ENCODE data around the gene ZBTB9.

ZBTB9 gene

DNA sequence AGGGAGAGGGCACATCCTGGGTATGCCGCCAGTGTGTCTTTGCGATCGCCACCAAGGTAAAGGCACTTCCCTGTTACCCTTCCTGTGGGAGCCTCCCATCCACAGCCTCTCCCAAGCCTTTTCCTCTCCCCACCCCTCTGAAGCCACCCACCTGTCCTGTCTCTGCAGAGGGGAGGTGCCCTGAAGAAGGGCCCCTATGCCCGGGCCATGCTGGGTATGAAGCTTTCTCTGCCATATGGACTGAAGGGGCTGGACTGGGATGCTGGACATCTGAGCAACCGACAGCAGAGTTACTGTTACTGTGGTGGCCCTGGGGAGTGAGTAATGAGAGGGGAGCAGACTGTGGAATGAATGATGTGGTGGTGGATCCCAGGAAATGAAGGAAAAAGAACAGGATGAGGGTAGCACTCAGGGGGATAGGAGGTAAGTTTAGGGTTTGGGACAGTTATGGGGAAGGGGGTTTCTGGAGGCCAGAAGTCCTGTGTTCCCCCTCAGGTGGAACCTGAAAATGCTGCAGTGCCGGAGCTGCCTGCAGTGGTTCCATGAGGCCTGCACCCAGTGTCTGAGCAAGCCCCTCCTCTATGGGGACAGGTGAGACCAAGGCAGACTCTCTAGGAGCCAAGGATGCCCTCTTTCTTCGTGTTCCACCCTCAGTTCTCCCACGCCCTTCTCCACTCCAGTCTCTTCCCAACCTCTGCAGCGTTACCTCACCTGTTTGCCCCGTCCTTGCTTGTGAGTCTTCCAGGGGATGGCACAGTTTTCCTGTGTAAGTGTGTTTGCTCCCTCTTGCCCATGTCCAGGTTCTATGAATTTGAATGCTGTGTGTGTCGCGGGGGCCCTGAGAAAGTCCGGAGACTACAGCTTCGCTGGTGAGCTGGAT lies 40.9 kb upstream of the ZBTB9 start:
- no peak overlapping the region for H3K4me2 ChIP-seq (ENCODE audit: low read depth, low read length, poor library complexity, severe bottlenecking)
- no peaks in the 10 kb centered on the region for H3K27me3 ChIP-seq (ENCODE audit: insufficient read depth, low read length, poor library complexity, severe bottlenecking)
- no peak overlapping the region for H3K4me3 ChIP-seq (ENCODE audit: low read length, poor library complexity, severe bottlenecking)
- H4K20me1 ChIP-seq (ENCODE audit: insufficient read depth, low read length, poor library complexity, severe bottlenecking) = peaks cover 45% of the 10 kb centered on the region
- no peaks in the 10 kb centered on the region for H3K9me3 ChIP-seq (ENCODE audit: insufficient read depth, low read depth, low read length)
- H3K9me2 ChIP-seq (replicated peaks; ENCODE audit: low read depth, low read length) = no peaks in the 10 kb centered on the region
- peaks cover 4% of the 10 kb centered on the region; the same call in 1 of the 2 replicates for H3K36me3 ChIP-seq (ENCODE audit: insufficient read depth, low read length)
- no peak overlapping the region for H3K9ac ChIP-seq (ENCODE audit: low read depth, low read length, poor library complexity, severe bottlenecking)
- TF ChIP-seq EZH2phosphoT487 (IDR thresholded peaks at IDR 0.05; ENCODE audit: borderline replicate concordance) (no peak), CTCF (conservative IDR thresholded peaks at IDR 0.05; ENCODE audit: low read length) (no peak)
- no peak overlapping the region for H2AFZ ChIP-seq (ENCODE audit: low read length)
- H3K79me2 ChIP-seq (ENCODE audit: insufficient read depth, low read length) = peaks cover 57% of the 10 kb centered on the region
- H3K4me1 ChIP-seq (ENCODE audit: insufficient read depth, low read length, poor library complexity, severe bottlenecking) = peaks cover 44% of the 10 kb centered on the region
- peaks cover 9% of the 10 kb centered on the region for H3F3A ChIP-seq (ENCODE audit: low read depth)

- no peaks in the 10 kb centered on the region for H3K9me3 ChIP-seq (ENCODE audit: insufficient read depth, low read depth, low read length)
- no peak overlapping the region for H3K4me3 ChIP-seq (ENCODE audit: low read length, poor library complexity, severe bottlenecking)
- no peak overlapping the region for H2AFZ ChIP-seq (ENCODE audit: low read length)
- H3K9me2 ChIP-seq (replicated peaks; ENCODE audit: low read depth, low read length) = no peaks in the 10 kb centered on the region
- no peaks in the 10 kb centered on the region for H3K27me3 ChIP-seq (ENCODE audit: insufficient read depth, low read length, poor library complexity, severe bottlenecking)
- peaks cover 66% of the 10 kb centered on the region for H3K79me2 ChIP-seq (ENCODE audit: insufficient read depth, low read length)
- H3F3A ChIP-seq (ENCODE audit: low read depth) = peaks cover 1% of the 10 kb centered on the region; the same call in 1 of the 2 replicates
- peaks cover 52% of the 10 kb centered on the region for H3K4me1 ChIP-seq (ENCODE audit: insufficient read depth, low read length, poor library complexity, severe bottlenecking)
- H3K9ac ChIP-seq (ENCODE audit: low read depth, low read length, poor library complexity, severe bottlenecking) = no peak overlapping the region
- H3K36me3 ChIP-seq (ENCODE audit: insufficient read depth, low read length) = no peaks in the 10 kb centered on the region; the same call in 1 of the 2 replicates
- TF ChIP-seq CTCF (conservative IDR thresholded peaks at IDR 0.05; ENCODE audit: low read length) (peak; percentile 66), EZH2phosphoT487 (IDR thresholded peaks at IDR 0.05; ENCODE audit: borderline replicate concordance) (no peak)
- peak overlapping the region; percentile 87 for H3K4me2 ChIP-seq (ENCODE audit: low read depth, low read length, poor library complexity, severe bottlenecking)
- peaks cover 45% of the 10 kb centered on the region for H4K20me1 ChIP-seq (ENCODE audit: insufficient read depth, low read length, poor library complexity, severe bottlenecking)
Observed at GRCh38 chr6:33414592-33415271, 39.6 kb upstream of the ZBTB9 start.

DNA sequence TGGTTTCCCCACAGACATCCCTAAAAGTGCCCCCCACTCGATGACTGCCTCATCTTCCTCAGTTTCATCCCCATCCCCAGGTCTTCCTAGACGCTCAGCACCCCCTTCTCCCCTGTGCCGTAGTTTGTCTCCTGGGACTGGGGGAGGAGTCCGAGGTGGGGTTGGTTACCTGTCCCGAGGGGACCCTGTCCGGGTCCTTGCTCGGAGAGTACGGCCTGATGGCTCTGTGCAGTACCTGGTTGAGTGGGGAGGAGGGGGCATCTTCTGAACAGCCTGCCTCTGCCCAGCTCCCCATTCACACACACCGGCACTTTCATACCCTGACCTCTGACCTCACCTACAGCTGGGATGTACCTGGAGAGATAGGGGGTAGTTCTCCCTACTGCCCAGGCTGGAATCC lies 38.5 kb upstream of the ZBTB9 start:
- Histone ChIP-seq H2AFZ (ENCODE audit: low read length) (no peak overlapping the region), H3K9ac (ENCODE audit: low read depth, low read length, poor library complexity, severe bottlenecking) (peak overlapping the region; percentile 91), H3K4me1 (ENCODE audit: insufficient read depth, low read length, poor library complexity, severe bottlenecking) (peaks cover 55% of the 10 kb centered on the region), H3K9me3 (ENCODE audit: insufficient read depth, low read depth, low read length) (no peaks in the 10 kb centered on the region), H3K27me3 (ENCODE audit: insufficient read depth, low read length, poor library complexity, severe bottlenecking) (no peaks in the 10 kb centered on the region), H3K79me2 (ENCODE audit: insufficient read depth, low read length) (peaks cover 71% of the 10 kb centered on the region), H3K9me2 (replicated peaks; ENCODE audit: low read depth, low read length) (no peaks in the 10 kb centered on the region), H3K4me3 (ENCODE audit: low read length, poor library complexity, severe bottlenecking) (peak overlapping the region; percentile 90), H3K4me2 (ENCODE audit: low read depth, low read length, poor library complexity, severe bottlenecking) (peak overlapping the region; percentile 87), H4K20me1 (ENCODE audit: insufficient read depth, low read length, poor library complexity, severe bottlenecking) (peaks cover 45% of the 10 kb centered on the region), H3K36me3 (ENCODE audit: insufficient read depth, low read length) (no peaks in the 10 kb centered on the region; the same call in 1 of the 2 replicates), H3F3A (ENCODE audit: low read depth) (no peaks in the 10 kb centered on the region)
- no peak for TF ChIP-seq EZH2phosphoT487 (IDR thresholded peaks at IDR 0.05; ENCODE audit: borderline replicate concordance)
